Activated CD4-positive, alpha-beta memory T cell treated with anti-CD3 and anti-CD28 coated beads, Interleukin-2, amount 10 ng/mL, durations not matched to agents 7 days and 5 days (primary cell): ENCODE measurements around the gene EFHC2. TPM values are rescaled to one million over a fixed set of nuclear protein-coding genes. Genes with fewer than 3 reads are reported as not detected.

ENCODE experiments used
- total RNA-seq, 2 experiments: library from RNA; stranded (reverse); gene quantifications; one replicate each; pipeline ENCODE4 v1.2.3, GENCODE V29; 2021

Gene EFHC2
- total RNA-seq, 2 experiments from 2014 or later: 0.63 TPM

Other genes starting within 250 kb of the EFHC2 start
- 10 to 100 TPM in 1 of 2 experiments, 1 to 10 TPM in 1; 9.5 to 10.3 TPM for gene FUNDC1, start 199.2 kb upstream of the EFHC2 start, total RNA-seq